Mesothelial cell of epicardium (in vitro differentiated cells): ENCODE data around the gene PRDM16. TPM values are rescaled to one million over a fixed set of nuclear protein-coding genes. Genes with fewer than 3 reads are reported as not detected.
A peak's percentile ranks its signal among the peaks of the same experiment; 100 is the strongest.

Experiments used
- DNase-seq, 2 experiments: peaks; one replicate each; pipeline ENCODE4 v3.0.0; 2021; ENCODE audit warnings: low spot score in 2 of 2; ENCODE audit not compliant: unreplicated experiment in 2 of 2
- H3K27ac Mint-ChIP-seq: 2 replicates; pipeline ENCODE4 v1.8.0; 2021; ENCODE audit warnings: mixed read lengths
- H3K27me3 Mint-ChIP-seq: 2 replicates; pipeline ENCODE4 v1.8.0; 2021; ENCODE audit warnings: low read depth, mixed read lengths
- H3K36me3 Mint-ChIP-seq: 2 replicates; pipeline ENCODE4 v1.8.0; 2021; ENCODE audit warnings: mixed read lengths
- H3K4me1 Mint-ChIP-seq: 2 replicates; pipeline ENCODE4 v1.8.0; 2021; ENCODE audit warnings: mixed read lengths
- H3K4me3 Mint-ChIP-seq: 2 replicates; pipeline ENCODE4 v1.8.0; 2021; ENCODE audit warnings: mild to moderate bottlenecking, moderate library complexity, mixed read lengths
- H3K9me3 Mint-ChIP-seq: 2 replicates; pipeline ENCODE4 v1.8.0; 2021; ENCODE audit warnings: mixed read lengths
- total RNA-seq: library from RNA; stranded (reverse); gene quantifications from 3 replicates; pipeline ENCODE4 v1.2.1, GENCODE V29; 2021
- TF ChIP-seq, protein P1 (sequence below): fragments of 200-600 bp; sonication (generic); IDR thresholded peaks from one replicate; pipeline ENCODE4 v1.5.0; 2021; ENCODE audit warnings: antibody characterized with exemption; ENCODE audit not compliant: unreplicated experiment

PRDM16 gene
- total RNA-seq, 1 donor from 2014 or later: 1.4 TPM

- H3K4me3 Mint-ChIP-seq: no peak overlapping the region
- peaks cover 24% of the 10 kb centered on the region for H3K27me3 Mint-ChIP-seq
- H3K36me3 Mint-ChIP-seq: peaks cover 2% of the 10 kb centered on the region
- no peak for DNase-seq
- H3K27ac Mint-ChIP-seq: no peak overlapping the region
- peaks cover 11% of the 10 kb centered on the region for H3K9me3 Mint-ChIP-seq
- TF ChIP-seq, protein P1, sequence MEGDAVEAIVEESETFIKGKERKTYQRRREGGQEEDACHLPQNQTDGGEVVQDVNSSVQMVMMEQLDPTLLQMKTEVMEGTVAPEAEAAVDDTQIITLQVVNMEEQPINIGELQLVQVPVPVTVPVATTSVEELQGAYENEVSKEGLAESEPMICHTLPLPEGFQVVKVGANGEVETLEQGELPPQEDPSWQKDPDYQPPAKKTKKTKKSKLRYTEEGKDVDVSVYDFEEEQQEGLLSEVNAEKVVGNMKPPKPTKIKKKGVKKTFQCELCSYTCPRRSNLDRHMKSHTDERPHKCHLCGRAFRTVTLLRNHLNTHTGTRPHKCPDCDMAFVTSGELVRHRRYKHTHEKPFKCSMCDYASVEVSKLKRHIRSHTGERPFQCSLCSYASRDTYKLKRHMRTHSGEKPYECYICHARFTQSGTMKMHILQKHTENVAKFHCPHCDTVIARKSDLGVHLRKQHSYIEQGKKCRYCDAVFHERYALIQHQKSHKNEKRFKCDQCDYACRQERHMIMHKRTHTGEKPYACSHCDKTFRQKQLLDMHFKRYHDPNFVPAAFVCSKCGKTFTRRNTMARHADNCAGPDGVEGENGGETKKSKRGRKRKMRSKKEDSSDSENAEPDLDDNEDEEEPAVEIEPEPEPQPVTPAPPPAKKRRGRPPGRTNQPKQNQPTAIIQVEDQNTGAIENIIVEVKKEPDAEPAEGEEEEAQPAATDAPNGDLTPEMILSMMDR: no peak
- peaks cover 20% of the 10 kb centered on the region for H3K4me1 Mint-ChIP-seq
These were observed 35.1 kb downstream of the PRDM16 start for GRCh38 chr1:3103967-3104677.

DNA sequence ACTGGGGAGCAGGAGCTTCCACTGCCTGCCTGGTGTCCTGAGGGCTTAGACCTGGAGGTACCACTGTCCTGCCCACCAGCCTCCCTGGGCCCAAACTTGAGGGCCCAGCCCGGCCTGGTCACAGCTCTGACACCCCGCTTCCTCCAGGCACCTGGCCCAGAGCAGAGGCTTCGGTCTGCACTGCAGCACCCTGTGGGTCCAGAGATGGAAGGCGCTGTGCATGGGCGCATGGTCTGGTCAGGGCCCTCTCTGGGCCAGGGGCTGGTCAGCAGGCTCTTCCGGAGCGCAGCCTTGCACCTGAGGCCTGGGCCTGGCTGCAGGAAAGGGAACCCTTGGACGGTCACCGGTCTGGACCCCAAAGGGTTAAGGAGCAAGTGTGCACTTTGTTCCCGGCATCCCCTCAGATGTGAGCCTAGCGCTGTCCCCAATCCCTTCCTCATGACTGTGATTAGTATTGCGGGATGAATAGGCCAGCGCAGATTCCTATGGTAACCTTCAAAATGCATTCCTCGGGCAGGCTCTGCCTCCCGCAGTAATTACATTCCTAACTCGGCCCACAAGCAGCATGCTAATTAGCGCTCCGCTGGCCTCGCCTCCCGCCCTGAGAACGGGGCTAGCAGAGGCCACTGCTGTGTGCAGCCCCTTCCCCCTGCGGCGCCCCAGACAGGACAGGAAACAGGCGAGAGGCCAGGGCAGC, 36.3 kb downstream of the PRDM16 start:
- DNase-seq: peak in 1 of 2 experiments; percentile 59
- Mint-ChIP-seq H3K27me3 (peaks cover 26% of the 10 kb centered on the region), H3K36me3 (peaks cover 2% of the 10 kb centered on the region), H3K4me3 (no peak overlapping the region), H3K27ac (peak overlapping the region; percentile 6), H3K4me1 (peaks cover 22% of the 10 kb centered on the region), H3K9me3 (peaks cover 11% of the 10 kb centered on the region)
- TF ChIP-seq, protein P1: no peak

DNA sequence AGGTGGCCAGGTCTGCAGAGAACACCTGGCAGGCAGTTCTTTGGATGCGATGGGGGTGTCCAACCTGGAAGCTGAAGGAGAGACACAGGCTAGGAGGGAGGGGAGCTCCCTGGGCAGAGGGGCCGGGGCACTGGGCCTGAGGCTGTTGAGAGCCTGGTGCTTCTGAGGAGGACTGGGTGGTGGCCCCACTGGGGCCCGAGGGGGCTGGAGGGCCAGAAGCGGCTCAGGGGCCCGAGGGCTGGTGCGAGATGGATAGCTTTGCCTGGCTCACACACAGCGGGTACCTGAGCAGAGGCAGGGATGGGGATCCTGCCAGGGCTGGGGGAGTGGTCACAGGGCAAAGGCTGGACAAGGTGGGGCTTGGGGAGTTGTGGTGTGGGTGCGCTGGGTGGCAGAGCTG, 37.2 kb downstream of the PRDM16 start:
- Mint-ChIP-seq H3K4me3 (no peak overlapping the region), H3K4me1 (peaks cover 18% of the 10 kb centered on the region), H3K27ac (no peak overlapping the region), H3K36me3 (peaks cover 2% of the 10 kb centered on the region), H3K27me3 (peaks cover 28% of the 10 kb centered on the region), H3K9me3 (peaks cover 11% of the 10 kb centered on the region)
- no peak for DNase-seq
- TF ChIP-seq, protein P1: no peak

DNA sequence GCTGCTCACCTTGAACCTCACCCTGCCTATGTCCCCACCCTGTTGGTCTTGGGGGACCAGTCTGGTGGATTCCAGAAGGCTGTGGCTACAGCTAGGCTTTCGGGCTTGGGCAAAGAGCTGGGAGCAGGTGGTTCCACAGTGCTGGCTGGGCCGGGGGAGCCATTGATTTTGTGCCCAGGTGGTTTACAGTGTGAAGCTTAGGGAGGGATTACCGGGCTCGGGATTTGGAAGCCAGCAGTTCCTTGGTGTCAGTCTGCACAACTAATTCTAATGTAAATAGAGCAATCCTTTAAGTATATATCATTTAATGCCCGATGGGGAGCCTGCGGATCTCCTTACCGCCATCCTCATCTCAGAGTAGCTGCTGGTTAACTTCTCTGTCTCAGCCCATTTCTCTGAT, 38.2 kb downstream of the PRDM16 start:
- no peak overlapping the region for H3K4me3 Mint-ChIP-seq
- H3K27ac Mint-ChIP-seq: no peak overlapping the region
- TF ChIP-seq, protein P1: no peak
- peaks cover 22% of the 10 kb centered on the region for H3K27me3 Mint-ChIP-seq
- peaks cover 11% of the 10 kb centered on the region for H3K9me3 Mint-ChIP-seq
- DNase-seq: no peak
- H3K36me3 Mint-ChIP-seq: peaks cover 2% of the 10 kb centered on the region
- peaks cover 17% of the 10 kb centered on the region for H3K4me1 Mint-ChIP-seq

- H3K9me3 Mint-ChIP-seq: peaks cover 11% of the 10 kb centered on the region
- no peak for DNase-seq
- H3K4me3 Mint-ChIP-seq: no peak overlapping the region
- H3K36me3 Mint-ChIP-seq: peaks cover 2% of the 10 kb centered on the region
- no peak overlapping the region for H3K27ac Mint-ChIP-seq
- peaks cover 11% of the 10 kb centered on the region for H3K27me3 Mint-ChIP-seq
- TF ChIP-seq, protein P1: no peak
- H3K4me1 Mint-ChIP-seq: peaks cover 21% of the 10 kb centered on the region
These were observed 40.4 kb downstream of the PRDM16 start for GRCh38 chr1:3109355-3109754.
